Subcutaneous adipose tissue (tissue), 4 donors: ENCODE data around the gene CHTF18. TPM values are rescaled to one million over a fixed set of nuclear protein-coding genes. Genes with fewer than 3 reads are reported as not detected.

Source experiments
- total RNA-seq, 4 donors: library from RNA; depleted of rRNA; stranded (reverse); fragments of >200 nt; gene quantifications; one replicate each; pipeline ENCODE4 v1.1.0, GENCODE V29; 2016
- TF ChIP-seq, protein P1 (sequence below): fragments of 450-650 bp; IDR thresholded peaks from one replicate; pipeline ENCODE4 v1.5.1; 2016; ENCODE audit warnings: low read depth, mild to moderate bottlenecking, control low read depth, antibody characterized with exemption, moderate library complexity

Gene CHTF18
- total RNA-seq, 4 donors from 2014 or later: 4.4 to 16.0 (median 8.9) TPM

- TF ChIP-seq, protein P1, sequence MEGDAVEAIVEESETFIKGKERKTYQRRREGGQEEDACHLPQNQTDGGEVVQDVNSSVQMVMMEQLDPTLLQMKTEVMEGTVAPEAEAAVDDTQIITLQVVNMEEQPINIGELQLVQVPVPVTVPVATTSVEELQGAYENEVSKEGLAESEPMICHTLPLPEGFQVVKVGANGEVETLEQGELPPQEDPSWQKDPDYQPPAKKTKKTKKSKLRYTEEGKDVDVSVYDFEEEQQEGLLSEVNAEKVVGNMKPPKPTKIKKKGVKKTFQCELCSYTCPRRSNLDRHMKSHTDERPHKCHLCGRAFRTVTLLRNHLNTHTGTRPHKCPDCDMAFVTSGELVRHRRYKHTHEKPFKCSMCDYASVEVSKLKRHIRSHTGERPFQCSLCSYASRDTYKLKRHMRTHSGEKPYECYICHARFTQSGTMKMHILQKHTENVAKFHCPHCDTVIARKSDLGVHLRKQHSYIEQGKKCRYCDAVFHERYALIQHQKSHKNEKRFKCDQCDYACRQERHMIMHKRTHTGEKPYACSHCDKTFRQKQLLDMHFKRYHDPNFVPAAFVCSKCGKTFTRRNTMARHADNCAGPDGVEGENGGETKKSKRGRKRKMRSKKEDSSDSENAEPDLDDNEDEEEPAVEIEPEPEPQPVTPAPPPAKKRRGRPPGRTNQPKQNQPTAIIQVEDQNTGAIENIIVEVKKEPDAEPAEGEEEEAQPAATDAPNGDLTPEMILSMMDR: no peak
Observed at GRCh38 chr16:762595-763268, 25.7 kb upstream of the CHTF18 start.

GRCh38 chr16:763369-764183, 24.8 kb upstream of the CHTF18 start:
- TF ChIP-seq, protein P1: no peak

DNA sequence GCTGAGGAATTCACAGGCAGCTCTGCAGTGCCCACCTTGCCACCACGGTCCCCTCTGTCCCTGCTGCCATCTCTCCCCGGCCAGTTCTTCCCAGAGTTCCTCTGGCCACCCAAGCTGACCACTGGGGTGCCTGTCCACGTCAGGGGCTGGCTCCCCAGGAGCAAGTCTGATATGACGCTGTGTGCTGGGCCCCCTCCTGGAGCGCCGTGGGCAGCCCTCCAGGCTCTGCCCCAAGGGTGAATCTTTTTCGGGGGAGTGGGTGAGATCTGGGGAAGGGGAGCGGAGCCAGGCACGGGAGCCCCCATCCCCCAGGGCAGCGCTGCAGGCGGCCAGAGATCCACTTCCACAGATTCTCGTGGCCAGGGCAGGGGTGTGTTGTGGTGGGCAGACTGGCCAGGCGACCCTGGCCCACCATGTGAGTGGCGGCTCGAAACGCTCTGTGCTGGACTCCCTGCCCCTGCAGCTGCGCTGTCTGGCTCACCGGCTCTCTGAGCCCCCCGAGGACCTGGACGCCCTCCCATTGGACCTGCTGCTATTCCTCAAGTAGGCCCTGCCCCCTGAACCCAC, 24.2 kb upstream of the CHTF18 start:
- TF ChIP-seq, protein P1: no peak

DNA sequence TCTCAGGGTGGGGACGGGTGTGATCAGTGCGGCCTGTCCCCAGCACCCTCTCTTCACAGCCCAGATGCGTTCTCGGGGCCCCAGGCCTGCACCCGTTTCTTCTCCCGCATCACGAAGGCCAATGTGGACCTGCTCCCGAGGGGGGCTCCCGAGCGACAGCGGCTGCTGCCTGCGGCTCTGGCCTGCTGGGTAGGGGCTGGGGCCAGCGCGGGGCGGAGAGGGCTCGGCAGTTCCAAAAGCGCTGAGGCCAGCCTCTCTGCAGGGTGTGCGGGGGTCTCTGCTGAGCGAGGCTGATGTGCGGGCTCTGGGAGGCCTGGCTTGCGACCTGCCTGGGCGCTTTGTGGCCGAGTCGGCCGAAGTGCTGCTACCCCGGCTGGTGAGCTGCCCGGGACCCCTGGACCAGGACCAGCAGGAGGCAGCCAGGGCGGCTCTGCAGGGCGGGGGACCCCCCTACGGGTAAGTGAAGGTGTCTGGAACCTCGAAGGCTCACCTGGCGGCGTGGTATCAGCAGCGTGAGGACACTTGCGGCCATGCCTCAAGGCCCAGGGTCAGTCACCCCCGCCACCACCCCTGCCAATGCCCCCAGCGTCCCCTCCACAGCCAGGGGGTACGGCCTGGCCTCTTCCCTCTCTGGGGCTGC, 23.5 kb upstream of the CHTF18 start:
- TF ChIP-seq, protein P1: no peak

DNA sequence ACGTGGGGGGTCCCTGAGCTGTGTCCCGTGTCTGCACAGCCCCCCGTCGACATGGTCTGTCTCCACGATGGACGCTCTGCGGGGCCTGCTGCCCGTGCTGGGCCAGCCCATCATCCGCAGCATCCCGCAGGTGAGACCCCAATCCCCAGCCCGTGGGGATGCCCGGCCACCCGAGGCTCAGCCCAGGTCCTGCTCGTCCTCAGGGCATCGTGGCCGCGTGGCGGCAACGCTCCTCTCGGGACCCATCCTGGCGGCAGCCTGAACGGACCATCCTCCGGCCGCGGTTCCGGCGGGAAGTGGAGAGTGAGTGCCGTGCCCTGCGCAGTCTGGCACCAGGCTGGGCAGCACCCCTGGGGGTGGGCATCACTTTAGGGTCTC, 22.9 kb upstream of the CHTF18 start:
- TF ChIP-seq, protein P1: no peak

DNA sequence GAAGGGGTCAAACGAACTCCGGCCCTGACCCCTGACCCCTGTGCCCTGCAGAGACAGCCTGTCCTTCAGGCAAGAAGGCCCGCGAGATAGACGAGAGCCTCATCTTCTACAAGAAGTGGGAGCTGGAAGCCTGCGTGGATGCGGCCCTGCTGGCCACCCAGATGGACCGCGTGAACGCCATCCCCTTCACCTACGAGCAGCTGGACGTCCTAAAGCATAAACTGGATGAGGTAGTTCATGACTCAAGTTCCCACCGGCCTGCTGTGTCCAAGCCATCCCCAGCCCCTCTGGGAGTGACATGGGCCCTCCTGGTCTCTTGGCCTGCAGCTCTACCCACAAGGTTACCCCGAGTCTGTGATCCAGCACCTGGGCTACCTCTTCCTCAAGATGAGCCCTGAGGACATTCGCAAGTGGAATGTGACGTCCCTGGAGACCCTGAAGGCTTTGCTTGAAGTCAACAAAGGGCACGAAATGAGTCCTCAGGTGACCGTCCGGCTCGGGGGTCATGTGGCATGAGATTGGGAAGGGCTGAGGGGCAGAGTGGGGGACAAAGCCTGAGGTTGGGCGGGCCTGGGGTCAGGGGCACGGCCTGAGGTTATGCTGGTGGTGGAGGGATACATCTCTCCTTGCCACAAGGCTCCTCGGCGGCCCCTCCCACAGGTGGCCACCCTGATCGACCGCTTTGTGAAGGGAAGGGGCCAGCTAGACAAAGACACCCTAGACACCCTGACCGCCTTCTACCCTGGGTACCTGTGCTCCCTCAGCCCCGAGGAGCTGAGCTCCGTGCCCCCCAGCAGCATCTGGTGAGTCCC, 22.2 kb upstream of the CHTF18 start:
- TF ChIP-seq, protein P1: no peak
